Measurements from ENCODE around the gene ST6GALNAC3.

Gene ST6GALNAC3

DNA sequence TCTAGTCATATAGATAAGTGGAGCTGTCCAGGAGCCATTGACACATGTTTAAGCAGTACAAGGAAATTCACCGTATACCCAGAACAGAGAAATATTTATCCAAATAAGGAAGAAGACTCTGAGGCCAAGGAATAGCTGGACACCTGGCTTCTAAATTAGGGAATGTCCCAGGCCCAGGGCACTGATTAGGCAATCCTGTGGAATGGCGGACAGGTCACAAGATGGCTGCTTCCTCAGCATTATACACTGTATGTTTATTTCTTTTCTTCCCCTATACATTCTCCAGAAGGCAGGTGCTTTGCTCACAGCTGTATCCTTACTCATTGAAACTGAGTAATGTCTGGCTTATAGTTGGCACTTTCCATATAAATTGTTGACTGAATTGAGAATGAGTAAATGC is 59.4 kb downstream of the ST6GALNAC3 start:
- DNase-seq (ENCODE audit: extremely low spot score): no peak
- POLR2A ChIA-PET: no interaction called here
- CTCF ChIA-PET: no interaction called here
- no peak for TF ChIP-seq CTBP1 (IDR thresholded peaks at IDR 0.05; ENCODE audit: borderline replicate concordance)
- no peak for TF ChIP-seq LEF1 (IDR thresholded peaks at IDR 0.05; ENCODE audit: borderline replicate concordance)
- no peak for TF ChIP-seq ARNT (IDR thresholded peaks at IDR 0.05)
- TF ChIP-seq TARDBP (IDR thresholded peaks at IDR 0.05): no peak
- TF ChIP-seq L3MBTL2 (conservative IDR thresholded peaks at IDR 0.05): no peak
- TF ChIP-seq SUZ12 (IDR thresholded peaks at IDR 0.05): no peak
- TF ChIP-seq FOXM1 (IDR thresholded peaks at IDR 0.05; ENCODE audit: borderline replicate concordance): no peak
- TF ChIP-seq NFRKB (IDR thresholded peaks at IDR 0.05): no peak
- TF ChIP-seq SP1 (IDR thresholded peaks at IDR 0.05): no peak
- TF ChIP-seq ELF4 (IDR thresholded peaks at IDR 0.05): no peak
- no peak for TF ChIP-seq ZNF384 (IDR thresholded peaks at IDR 0.05)
- TF ChIP-seq FOXA1 (IDR thresholded peaks at IDR 0.05): no peak
- TF ChIP-seq BHLHE40 (IDR thresholded peaks at IDR 0.05; ENCODE audit: borderline replicate concordance): no peak
- TF ChIP-seq FOXK2 (IDR thresholded peaks at IDR 0.05): no peak

- DNase-seq (ENCODE audit: extremely low spot score): no peak
- ChIA-PET CTCF (no interaction called here), POLR2A (no interaction called here)
- TF ChIP-seq ARNT (IDR thresholded peaks at IDR 0.05) (no peak), FOXA1 (IDR thresholded peaks at IDR 0.05) (no peak), L3MBTL2 (conservative IDR thresholded peaks at IDR 0.05) (no peak), NFRKB (IDR thresholded peaks at IDR 0.05) (no peak), FOXK2 (IDR thresholded peaks at IDR 0.05) (no peak), SUZ12 (IDR thresholded peaks at IDR 0.05) (no peak), FOXM1 (IDR thresholded peaks at IDR 0.05; ENCODE audit: borderline replicate concordance) (no peak), ZNF384 (IDR thresholded peaks at IDR 0.05) (no peak), HDGF (IDR thresholded peaks at IDR 0.05; ENCODE audit: borderline replicate concordance) (no peak), LEF1 (IDR thresholded peaks at IDR 0.05; ENCODE audit: borderline replicate concordance) (no peak), CTBP1 (IDR thresholded peaks at IDR 0.05; ENCODE audit: borderline replicate concordance) (no peak)
- TF ChIP-seq, protein P1, sequence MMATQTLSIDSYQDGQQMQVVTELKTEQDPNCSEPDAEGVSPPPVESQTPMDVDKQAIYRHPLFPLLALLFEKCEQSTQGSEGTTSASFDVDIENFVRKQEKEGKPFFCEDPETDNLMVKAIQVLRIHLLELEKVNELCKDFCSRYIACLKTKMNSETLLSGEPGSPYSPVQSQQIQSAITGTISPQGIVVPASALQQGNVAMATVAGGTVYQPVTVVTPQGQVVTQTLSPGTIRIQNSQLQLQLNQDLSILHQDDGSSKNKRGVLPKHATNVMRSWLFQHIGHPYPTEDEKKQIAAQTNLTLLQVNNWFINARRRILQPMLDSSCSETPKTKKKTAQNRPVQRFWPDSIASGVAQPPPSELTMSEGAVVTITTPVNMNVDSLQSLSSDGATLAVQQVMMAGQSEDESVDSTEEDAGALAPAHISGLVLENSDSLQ (IDR thresholded peaks at IDR 0.05): no peak
Observed at GRCh38 chr1:76135835-76136234, 61.3 kb downstream of the ST6GALNAC3 start.

DNA sequence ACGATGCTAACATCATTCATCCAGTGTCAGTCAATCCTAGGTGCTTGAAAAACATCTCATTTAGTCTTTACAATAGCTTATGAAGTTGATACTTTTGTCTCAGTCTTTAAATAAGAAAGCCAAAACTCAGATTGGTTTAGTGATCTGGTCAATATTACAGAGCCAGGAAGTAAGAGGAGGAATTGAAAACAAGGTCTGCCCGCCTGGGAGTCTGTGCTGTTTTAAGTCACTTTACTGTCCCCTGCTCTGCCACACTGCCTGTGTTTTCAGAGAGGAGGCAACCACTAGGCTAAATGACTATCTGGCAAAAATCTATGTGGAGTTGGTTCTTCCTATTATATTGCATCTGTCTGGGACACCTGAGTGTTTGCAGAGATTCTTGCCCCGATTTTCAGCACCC is 62.3 kb downstream of the ST6GALNAC3 start:
- TF ChIP-seq NFRKB (IDR thresholded peaks at IDR 0.05) (no peak), LEF1 (IDR thresholded peaks at IDR 0.05; ENCODE audit: borderline replicate concordance) (no peak), ZNF384 (IDR thresholded peaks at IDR 0.05) (no peak), FOXK2 (IDR thresholded peaks at IDR 0.05) (no peak), L3MBTL2 (conservative IDR thresholded peaks at IDR 0.05) (no peak), FOXA1 (IDR thresholded peaks at IDR 0.05) (no peak), SP1 (IDR thresholded peaks at IDR 0.05) (no peak), ELF4 (IDR thresholded peaks at IDR 0.05) (no peak), HDGF (IDR thresholded peaks at IDR 0.05; ENCODE audit: borderline replicate concordance) (no peak), ARNT (IDR thresholded peaks at IDR 0.05) (no peak), CTBP1 (IDR thresholded peaks at IDR 0.05; ENCODE audit: borderline replicate concordance) (no peak), SUZ12 (IDR thresholded peaks at IDR 0.05) (no peak), BHLHE40 (IDR thresholded peaks at IDR 0.05; ENCODE audit: borderline replicate concordance) (no peak), FOXM1 (IDR thresholded peaks at IDR 0.05; ENCODE audit: borderline replicate concordance) (no peak), TARDBP (IDR thresholded peaks at IDR 0.05) (no peak)
- TF ChIP-seq, protein P1 (IDR thresholded peaks at IDR 0.05): no peak
- POLR2A ChIA-PET: no interaction called here
- CTCF ChIA-PET: no interaction called here
- DNase-seq (ENCODE audit: extremely low spot score): no peak

DNA sequence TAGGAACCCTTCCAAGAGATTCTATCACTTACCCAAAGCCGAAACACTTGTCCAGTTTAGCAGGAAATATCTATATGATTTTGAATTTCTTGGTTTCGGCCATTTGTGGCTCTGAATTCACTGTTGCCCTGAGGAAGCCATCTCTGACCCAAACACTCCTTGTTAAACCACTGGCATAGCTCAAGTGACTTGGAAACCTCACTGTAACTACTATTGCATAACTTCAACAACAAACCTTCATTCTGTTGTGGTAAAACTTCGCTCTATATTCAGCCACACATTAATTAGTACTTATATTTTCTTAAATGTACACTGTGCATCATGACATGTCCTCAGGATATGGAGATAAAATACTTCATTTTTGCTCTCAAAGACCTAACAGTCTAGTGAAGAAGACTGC is 63.2 kb downstream of the ST6GALNAC3 start:
- TF ChIP-seq FOXK2 (IDR thresholded peaks at IDR 0.05) (no peak), HDGF (IDR thresholded peaks at IDR 0.05; ENCODE audit: borderline replicate concordance) (no peak)
- ChIA-PET POLR2A (no interaction called here), CTCF (no interaction called here)
- DNase-seq (ENCODE audit: extremely low spot score): no peak

- no peak for TF ChIP-seq CTBP1 (IDR thresholded peaks at IDR 0.05; ENCODE audit: borderline replicate concordance)
- TF ChIP-seq ZNF384 (IDR thresholded peaks at IDR 0.05): no peak
- no peak for TF ChIP-seq L3MBTL2 (conservative IDR thresholded peaks at IDR 0.05)
- TF ChIP-seq ARNT (IDR thresholded peaks at IDR 0.05): no peak
- TF ChIP-seq, protein P1 (IDR thresholded peaks at IDR 0.05): no peak
- no peak for TF ChIP-seq HDGF (IDR thresholded peaks at IDR 0.05; ENCODE audit: borderline replicate concordance)
- DNase-seq (ENCODE audit: extremely low spot score): no peak
- CTCF ChIA-PET: no interaction called here
- POLR2A ChIA-PET: no interaction called here
Observed at GRCh38 chr1:76138217-76138616, 63.7 kb downstream of the ST6GALNAC3 start.

DNA sequence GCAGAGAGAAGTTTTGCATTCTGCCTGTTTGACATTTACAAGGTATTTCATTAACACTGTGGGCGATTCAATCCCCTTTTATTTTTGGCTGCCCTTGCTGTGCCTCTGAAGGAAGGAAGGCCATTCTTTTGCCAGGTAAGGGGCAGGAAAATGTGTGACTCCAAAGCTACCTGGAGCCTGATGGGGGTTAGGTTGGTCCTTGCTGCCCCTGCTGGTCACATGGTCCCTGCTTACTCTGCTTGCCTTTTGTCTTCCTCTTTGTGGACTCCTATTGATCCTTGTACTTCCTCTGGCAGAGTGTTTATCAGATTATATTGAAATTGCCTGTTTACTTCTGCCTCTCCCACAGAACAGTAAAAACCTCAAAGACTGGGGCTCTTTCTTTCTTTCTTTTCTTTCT is 65.7 kb downstream of the ST6GALNAC3 start:
- no peak for TF ChIP-seq CTBP1 (IDR thresholded peaks at IDR 0.05; ENCODE audit: borderline replicate concordance)
- no peak for TF ChIP-seq ZNF384 (IDR thresholded peaks at IDR 0.05)
- TF ChIP-seq SP1 (IDR thresholded peaks at IDR 0.05): no peak
- TF ChIP-seq ELF4 (IDR thresholded peaks at IDR 0.05): no peak
- TF ChIP-seq FOXK2 (IDR thresholded peaks at IDR 0.05): no peak
- CTCF ChIA-PET: interaction anchor here (0.7 to 1.2 kb wide), 2 partner anchors 25 to 110 kb away, joined by 4 to 6 read pairs; no protein-coding TSS in a partner anchor
- POLR2A ChIA-PET: no interaction called here
- peak; percentile 41 for DNase-seq (ENCODE audit: extremely low spot score)

- POLR2A ChIA-PET: no interaction called here
- TF ChIP-seq ZNF384 (IDR thresholded peaks at IDR 0.05): no peak
- no peak for TF ChIP-seq FOXM1 (IDR thresholded peaks at IDR 0.05; ENCODE audit: borderline replicate concordance)
- TF ChIP-seq FOXK2 (IDR thresholded peaks at IDR 0.05): no peak
- no peak for TF ChIP-seq FOXA1 (IDR thresholded peaks at IDR 0.05)
- no peak for TF ChIP-seq SUZ12 (IDR thresholded peaks at IDR 0.05)
- no peak for TF ChIP-seq HDGF (IDR thresholded peaks at IDR 0.05; ENCODE audit: borderline replicate concordance)
- no peak for TF ChIP-seq ARNT (IDR thresholded peaks at IDR 0.05)
- TF ChIP-seq ELF4 (IDR thresholded peaks at IDR 0.05): no peak
- TF ChIP-seq NFRKB (IDR thresholded peaks at IDR 0.05): no peak
- TF ChIP-seq, protein P1 (IDR thresholded peaks at IDR 0.05): no peak
- no peak for TF ChIP-seq BHLHE40 (IDR thresholded peaks at IDR 0.05; ENCODE audit: borderline replicate concordance)
- TF ChIP-seq LEF1 (IDR thresholded peaks at IDR 0.05; ENCODE audit: borderline replicate concordance): no peak
- no peak for TF ChIP-seq L3MBTL2 (conservative IDR thresholded peaks at IDR 0.05)
- TF ChIP-seq SP1 (IDR thresholded peaks at IDR 0.05): no peak
- no peak for TF ChIP-seq CTBP1 (IDR thresholded peaks at IDR 0.05; ENCODE audit: borderline replicate concordance)
- TF ChIP-seq TARDBP (IDR thresholded peaks at IDR 0.05): no peak
- CTCF ChIA-PET: no interaction called here
- no peak for DNase-seq (ENCODE audit: extremely low spot score)
Observed at GRCh38 chr1:76141929-76142328, 67.4 kb downstream of the ST6GALNAC3 start.

All from HEK293T (cell line).